ENCODE results near the gene RASIP1. TPM values are rescaled to one million over a fixed set of nuclear protein-coding genes. Genes with fewer than 3 reads are reported as not detected.

Gene RASIP1
- polyA plus RNA-seq, 2 of the 4 experiments (the other 2 are of a cell fraction): 0.36 to 0.40 TPM

- Histone ChIP-seq H3K9me3 (no peaks in the 10 kb centered on the region), H3K4me1 (peaks cover 12% of the 10 kb centered on the region), H3K4me3 (no peak overlapping the region), H3K4me2 (peak overlapping the region; percentile 17; the same call in 1 of the 3 replicates), H3K27ac (peak overlapping the region; percentile 8 to 73; a peak in 4 of 6 replicates)
- DNase-seq (ENCODE audit: low read depth in 1 of 2, low spot score in 1 of 2) (peak; percentile 59 to 84), FAIRE-seq (no peak), ATAC-seq (peak in 1 of 2 experiments; percentile 42; a peak in 3 of 6 replicates)
- ChIA-PET CTCF (interaction anchor here (0.7 to 6.1 kb wide), 12 partner anchors 9 to 373 kb away, joined by 3 to 69 read pairs (median 6); partner anchors contain the start of gene CA11), POLR2A (interaction anchor here (0.6 to 1.6 kb wide), 4 partner anchors 13 to 269 kb away, joined by 3 to 4 read pairs (median 4); partner anchors contain the start of genes CA11 and RUVBL2)
- 52% methylated on average over 11 of the region's 11 CpGs for WGBS (ENCODE audit: missing lambda C conversion rate)
- TF ChIP-seq ZSCAN20 (CRISPR knock-in tag; IDR thresholded peaks at IDR 0.05) (no peak), MAFK (IDR thresholded peaks at IDR 0.05; ENCODE audit: partially characterized antibody) (peak; percentile 90), CBX2 (IDR thresholded peaks at IDR 0.05; ENCODE audit: borderline replicate concordance, low read depth) (no peak)
Observed at GRCh38 chr19:48724796-48725753, 15.3 kb downstream of the RASIP1 start.

GRCh38 chr19:48722196-48722708 lies 18.2 kb downstream of the RASIP1 start:
- POLR2A ChIA-PET: no interaction called here
- no peaks in the 10 kb centered on the region for H3K9me3 ChIP-seq
- DNase-seq (ENCODE audit: low read depth in 1 of 2, low spot score in 1 of 2): no peak
- CTCF ChIA-PET: interaction anchor here (1.6 to 2.2 kb wide), 2 partner anchors 12 to 17 kb away, joined by 3 to 11 read pairs; no protein-coding TSS in a partner anchor
- H3K4me2 ChIP-seq: no peak overlapping the region
- H3K4me1 ChIP-seq: peaks cover 13% of the 10 kb centered on the region
- no peak for ATAC-seq
- no peak for TF ChIP-seq NFE2L2 (conservative IDR thresholded peaks at IDR 0.05; ENCODE audit: low read length)
- TF ChIP-seq HES2 (IDR thresholded peaks at IDR 0.05): no peak
- TF ChIP-seq BCL3 (IDR thresholded peaks at IDR 0.05): no peak
- TF ChIP-seq EHMT2 (IDR thresholded peaks at IDR 0.05; ENCODE audit: low read depth): no peak
- TF ChIP-seq KDM1A (IDR thresholded peaks at IDR 0.05; ENCODE audit: low read depth): no peak
- TF ChIP-seq EP300 (IDR thresholded peaks at IDR 0.05): no peak
- no peak for TF ChIP-seq POLR2A (IDR thresholded peaks at IDR 0.05; ENCODE audit: low read length)
- TF ChIP-seq REST (IDR thresholded peaks at IDR 0.05): no peak
- no peak for TF ChIP-seq RFX5 (IDR thresholded peaks at IDR 0.05)
- no peak for TF ChIP-seq MAZ (IDR thresholded peaks at IDR 0.05; ENCODE audit: borderline replicate concordance, low read depth, low read length)
- H3K27ac ChIP-seq: no peak overlapping the region
- no peak overlapping the region for H3K4me3 ChIP-seq
- no peak for FAIRE-seq
- 80% methylated on average over 11 of the region's 11 CpGs for WGBS (ENCODE audit: missing lambda C conversion rate)

- peak; percentile 100 for DNase-seq (ENCODE audit: low read depth in 1 of 2, low spot score in 1 of 2)
- ChIA-PET CTCF (interaction anchor here (0.6 to 2.2 kb wide), 7 partner anchors 18 to 75 kb away, joined by 3 to 11 read pairs (median 4); partner anchors contain the start of gene CA11), POLR2A (interaction anchor here (0.6 to 1.7 kb wide), 10 partner anchors 14 to 357 kb away, joined by 3 to 10 read pairs (median 4); partner anchors contain the start of genes FTL, IZUMO1, SYNGR4 and TMEM143)
- peak overlapping the region; percentile 80 for H3K4me2 ChIP-seq
- H3K9me3 ChIP-seq: no peaks in the 10 kb centered on the region
- peak; percentile 100 for FAIRE-seq
- peaks cover 13% of the 10 kb centered on the region for H3K4me1 ChIP-seq
- 1% methylated on average over 42 of the region's 42 CpGs for WGBS (ENCODE audit: missing lambda C conversion rate)
- H3K4me3 ChIP-seq: peak overlapping the region; percentile 53
- peak overlapping the region; percentile 81 to 88 for H3K27ac ChIP-seq
- peak; percentile 92 to 95 for ATAC-seq
- no peak for TF ChIP-seq CBX8 (IDR thresholded peaks at IDR 0.05)
- TF ChIP-seq MAX (IDR thresholded peaks at IDR 0.05): peak; percentile 79
- no peak for TF ChIP-seq NR3C1 (IDR thresholded peaks at IDR 0.05)
- TF ChIP-seq KDM5A (IDR thresholded peaks at IDR 0.05): no peak
- TF ChIP-seq HEYL (CRISPR knock-in tag; IDR thresholded peaks at IDR 0.05): no peak
- no peak for TF ChIP-seq SMC3 (IDR thresholded peaks at IDR 0.05)
- TF ChIP-seq USF2 (IDR thresholded peaks at IDR 0.05): peak; percentile 79
- no peak; the same call in 1 of the 2 replicates for TF ChIP-seq GATA3 (IDR thresholded peaks at IDR 0.05; ENCODE audit: borderline replicate concordance)
- no peak for TF ChIP-seq ZC3H11A (IDR thresholded peaks at IDR 0.05)
- peak; percentile 27; the same call in 1 of the 2 replicates for TF ChIP-seq HOXB5 (CRISPR knock-in tag; IDR thresholded peaks at IDR 0.05)
- no peak for TF ChIP-seq ZSCAN20 (CRISPR knock-in tag; IDR thresholded peaks at IDR 0.05)
- no peak for TF ChIP-seq RAD21 (conservative IDR thresholded peaks at IDR 0.05 in 1 of 2, IDR thresholded peaks at IDR 0.05 in 1 of 2)
- no peak for TF ChIP-seq FOSB (CRISPR knock-in tag; IDR thresholded peaks at IDR 0.05)
- no peak for TF ChIP-seq EP300 (IDR thresholded peaks at IDR 0.05)
Observed at GRCh38 chr19:48720613-48721296, 19.7 kb downstream of the RASIP1 start.
